MCF 10A (cell line): ENCODE data around the gene PCTP. TPM values are rescaled to one million over a fixed set of nuclear protein-coding genes. Genes with fewer than 3 reads are reported as not detected.

Source experiments
- BruUV-seq: library from RNA; stranded (reverse); fragments of 400-500 nt; replicated peaks from 2 replicates; lab custom pipeline; 2021; lab: Mats Ljungman, UMichigan
- CTCF ChIA-PET: fragments of 300-600 bp; sonication (Branson Sonifier 250); formaldehyde crosslinking; extraction: SDS; loops from one replicate; lab custom pipeline; 2021; ENCODE audit warnings: antibody characterized with exemption, inconsistent platforms; lab: Yijun Ruan, JAX
- POLR2A ChIA-PET: fragments of 300-600, 350-650 bp; sonication (Branson Sonifier 250); formaldehyde crosslinking; extraction: SDS; loops from one replicate; lab custom pipeline; 2020; ENCODE audit warnings: antibody characterized with exemption, inconsistent platforms; lab: Yijun Ruan, JAX
- DNase-seq: peaks from one replicate; pipeline ENCODE4 v3.0.0-alpha.2; 2018; ENCODE audit not compliant: unreplicated experiment
- H3K27ac Mint-ChIP-seq: one replicate; pipeline ENCODE4 v1.8.0; 2022; ENCODE audit warnings: mild to moderate bottlenecking, low read depth, mixed read lengths; ENCODE audit not compliant: unreplicated experiment
- H3K27me3 Mint-ChIP-seq: one replicate; pipeline ENCODE4 v1.8.0; 2022; ENCODE audit warnings: mixed read lengths; ENCODE audit not compliant: insufficient read depth, unreplicated experiment
- H3K36me3 Mint-ChIP-seq: one replicate; pipeline ENCODE4 v1.8.0; 2022; ENCODE audit warnings: mild to moderate bottlenecking, moderate library complexity, mixed read lengths; ENCODE audit not compliant: insufficient read depth, unreplicated experiment
- H3K4me1 Mint-ChIP-seq: one replicate; pipeline ENCODE4 v1.8.0; 2022; ENCODE audit warnings: mixed read lengths; ENCODE audit not compliant: insufficient read depth, unreplicated experiment
- H3K4me3 Mint-ChIP-seq: one replicate; pipeline ENCODE4 v1.8.0; 2022; ENCODE audit warnings: mild to moderate bottlenecking, moderate library complexity, mixed read lengths; ENCODE audit not compliant: unreplicated experiment
- H3K9me3 Mint-ChIP-seq: one replicate; pipeline ENCODE4 v1.8.0; 2022; ENCODE audit warnings: mixed read lengths; ENCODE audit not compliant: unreplicated experiment
- intact Hi-C: fragments of 100-400 bp; cut with micrococcal nuclease; formaldehyde crosslinking; loops from 2 replicates; pipeline ENCODE4 v1.14.1; 2022
- total RNA-seq: library from RNA; stranded (reverse); gene quantifications from 2 replicates; pipeline ENCODE4 v1.2.3, GENCODE V29; 2022
- TF ChIP-seq, protein P1 (sequence below): fragments of 200-600 bp; IDR thresholded peaks from one replicate; pipeline ENCODE4 v1.8.0; 2022; ENCODE audit warnings: antibody characterized with exemption, mild to moderate bottlenecking; ENCODE audit not compliant: unreplicated experiment

PCTP gene
- total RNA-seq, 1 experiment from 2014 or later: 10.2 TPM

DNA sequence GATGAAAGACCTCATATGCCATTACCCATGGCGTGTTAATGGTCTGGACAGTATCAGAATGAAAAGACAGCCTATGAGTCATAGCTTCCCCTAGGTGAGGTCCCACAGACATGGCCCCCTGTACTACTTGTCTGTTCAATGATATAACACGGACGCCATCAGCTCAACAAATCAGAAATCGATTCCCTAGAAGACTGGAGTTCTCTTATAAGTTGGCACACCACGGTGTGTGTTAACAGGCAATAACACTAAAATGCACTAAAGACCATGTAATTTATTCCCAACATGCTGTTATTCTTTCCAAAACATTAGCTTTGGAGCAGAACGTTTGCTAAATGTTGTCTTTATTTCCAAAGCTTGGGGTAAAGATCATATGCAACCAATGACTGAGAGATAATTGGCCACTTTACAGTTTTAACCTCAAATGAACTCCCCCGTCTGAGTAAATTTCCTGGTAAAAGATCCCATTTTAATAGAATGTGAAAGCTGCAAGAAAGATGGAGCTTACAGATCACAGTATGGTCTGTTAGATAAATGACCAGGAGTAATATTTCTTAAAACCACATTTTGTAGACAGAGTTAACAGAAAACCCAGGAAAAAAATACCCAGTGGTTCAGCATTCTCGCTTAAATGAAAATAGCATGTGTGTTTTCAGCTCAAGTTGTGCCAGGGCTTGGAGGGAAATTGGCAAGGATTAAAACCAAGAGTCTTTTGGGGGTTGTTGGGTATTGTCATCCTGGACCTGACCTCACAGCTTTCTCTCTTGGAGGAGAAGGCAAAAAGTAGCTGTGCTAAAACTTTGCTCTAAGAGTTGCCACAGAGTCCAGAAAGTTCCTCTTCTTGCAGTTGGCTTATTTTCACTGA is 65.9 kb downstream of the PCTP start:
- POLR2A ChIA-PET: interaction anchor here (0.9 kb wide), 1 partner anchor 15 kb away, joined by 3 read pairs; no protein-coding TSS in a partner anchor
- H3K36me3 Mint-ChIP-seq: no peaks in the 10 kb centered on the region
- BruUV-seq: no TSS peak

DNA sequence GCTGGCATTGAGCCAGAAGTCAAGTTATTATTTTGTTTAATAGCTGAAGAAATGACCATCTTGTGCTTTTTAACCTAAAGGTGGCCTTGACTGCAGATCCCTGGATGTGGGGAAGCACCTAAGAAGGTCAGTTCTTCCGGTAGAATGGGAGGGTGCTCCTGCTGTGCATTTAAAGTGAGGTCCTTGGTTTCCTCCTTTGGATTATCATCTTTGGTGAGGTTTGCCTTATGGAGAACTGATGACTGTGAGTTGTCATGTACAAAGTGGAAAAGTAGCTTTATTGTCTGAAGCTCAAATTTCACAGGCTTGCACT is 66.5 kb downstream of the PCTP start:
- no peak for DNase-seq
- Mint-ChIP-seq H3K9me3 (no peaks in the 10 kb centered on the region), H3K36me3 (no peaks in the 10 kb centered on the region), H3K4me1 (peaks cover 12% of the 10 kb centered on the region), H3K4me3 (no peak overlapping the region), H3K27ac (no peak overlapping the region), H3K27me3 (no peaks in the 10 kb centered on the region)
- CTCF ChIA-PET: interaction anchor here (0.5 to 2.6 kb wide), 5 partner anchors 46 to 290 kb away, joined by 3 to 14 read pairs (median 4); no protein-coding TSS in a partner anchor
- no TSS peak for BruUV-seq
- POLR2A ChIA-PET: interaction anchor here (0.9 kb wide), 1 partner anchor 16 kb away, joined by 3 read pairs; no protein-coding TSS in a partner anchor
- TF ChIP-seq, protein P1, sequence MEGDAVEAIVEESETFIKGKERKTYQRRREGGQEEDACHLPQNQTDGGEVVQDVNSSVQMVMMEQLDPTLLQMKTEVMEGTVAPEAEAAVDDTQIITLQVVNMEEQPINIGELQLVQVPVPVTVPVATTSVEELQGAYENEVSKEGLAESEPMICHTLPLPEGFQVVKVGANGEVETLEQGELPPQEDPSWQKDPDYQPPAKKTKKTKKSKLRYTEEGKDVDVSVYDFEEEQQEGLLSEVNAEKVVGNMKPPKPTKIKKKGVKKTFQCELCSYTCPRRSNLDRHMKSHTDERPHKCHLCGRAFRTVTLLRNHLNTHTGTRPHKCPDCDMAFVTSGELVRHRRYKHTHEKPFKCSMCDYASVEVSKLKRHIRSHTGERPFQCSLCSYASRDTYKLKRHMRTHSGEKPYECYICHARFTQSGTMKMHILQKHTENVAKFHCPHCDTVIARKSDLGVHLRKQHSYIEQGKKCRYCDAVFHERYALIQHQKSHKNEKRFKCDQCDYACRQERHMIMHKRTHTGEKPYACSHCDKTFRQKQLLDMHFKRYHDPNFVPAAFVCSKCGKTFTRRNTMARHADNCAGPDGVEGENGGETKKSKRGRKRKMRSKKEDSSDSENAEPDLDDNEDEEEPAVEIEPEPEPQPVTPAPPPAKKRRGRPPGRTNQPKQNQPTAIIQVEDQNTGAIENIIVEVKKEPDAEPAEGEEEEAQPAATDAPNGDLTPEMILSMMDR: no peak
- intact Hi-C loops: no loop called here

More for the DNA sequence above, 65.9 kb downstream of the PCTP start:
- H3K9me3 Mint-ChIP-seq: no peaks in the 10 kb centered on the region
- no peak overlapping the region for H3K27ac Mint-ChIP-seq
- intact Hi-C loops: no loop called here
- no peaks in the 10 kb centered on the region for H3K27me3 Mint-ChIP-seq
- no peak for DNase-seq
- TF ChIP-seq, protein P1: no peak
- CTCF ChIA-PET: interaction anchor here (0.5 to 2.6 kb wide), 6 partner anchors 12 to 290 kb away, joined by 3 to 14 read pairs (median 4); no protein-coding TSS in a partner anchor
- peaks cover 12% of the 10 kb centered on the region for H3K4me1 Mint-ChIP-seq
- H3K4me3 Mint-ChIP-seq: no peak overlapping the region

DNA sequence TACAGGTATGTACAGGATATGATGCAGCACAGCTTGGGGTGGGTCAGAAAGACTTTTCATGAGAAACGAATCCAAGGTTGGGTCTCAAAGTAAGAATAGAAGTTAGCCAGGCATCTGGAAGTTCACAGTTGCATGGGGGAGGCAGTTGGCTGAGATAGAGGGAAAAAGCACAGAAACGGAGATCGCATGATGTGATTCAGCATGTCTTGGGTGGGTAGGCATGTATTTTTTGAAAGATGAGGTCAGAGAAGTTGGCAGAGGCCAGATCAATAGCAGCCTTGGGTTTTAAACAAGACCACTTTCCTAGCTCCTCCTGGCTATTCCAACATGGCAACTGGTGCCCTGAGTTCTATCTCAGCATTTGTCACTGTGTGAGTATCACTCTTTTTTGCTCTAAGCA is 67.2 kb downstream of the PCTP start:
- Mint-ChIP-seq H3K27ac (no peak overlapping the region), H3K27me3 (no peaks in the 10 kb centered on the region), H3K4me1 (peaks cover 12% of the 10 kb centered on the region), H3K4me3 (no peak overlapping the region), H3K9me3 (no peaks in the 10 kb centered on the region), H3K36me3 (no peaks in the 10 kb centered on the region)
- TF ChIP-seq, protein P1: no peak
- ChIA-PET CTCF (interaction anchor here (1.0 to 2.6 kb wide), 2 partner anchors 47 to 291 kb away, joined by 5 to 14 read pairs; no protein-coding TSS in a partner anchor), POLR2A (interaction anchor here (0.6 kb wide), 1 partner anchor 20 kb away, joined by 3 read pairs; no protein-coding TSS in a partner anchor)
- intact Hi-C loops: no loop called here
- no peak for DNase-seq
- no TSS peak for BruUV-seq
